HG03280 (cell line): ENCODE measurements around the gene KBTBD13.

ENCODE experiments used
- ATAC-seq: cut with Tn5 transposase; IDR thresholded peaks from one replicate; pipeline ENCODE4 v1.9.1; 2021; ENCODE audit warnings: mild to moderate bottlenecking, moderate library complexity; ENCODE audit not compliant: unreplicated experiment

KBTBD13 gene

DNA sequence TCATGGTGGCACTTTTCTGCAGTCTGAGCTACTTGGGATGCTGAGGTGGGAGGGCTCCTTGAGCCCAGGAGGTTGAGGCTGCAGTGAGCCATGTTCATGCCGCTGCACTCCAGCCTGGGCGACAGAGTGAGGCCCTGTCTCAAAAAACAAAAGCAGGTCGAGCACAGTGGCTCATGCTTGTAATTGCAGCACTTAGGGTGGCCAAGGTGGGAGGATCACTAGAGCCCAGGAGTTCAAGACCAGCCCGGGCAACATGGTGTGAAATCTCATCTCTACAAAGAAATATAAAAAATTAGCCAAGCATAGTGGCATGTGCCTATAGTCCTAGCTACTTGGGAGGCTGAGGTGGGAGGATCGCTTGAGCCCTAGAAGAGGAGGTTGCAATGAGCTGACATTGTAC, 28.5 kb downstream of the KBTBD13 start:
- no peak for ATAC-seq

DNA sequence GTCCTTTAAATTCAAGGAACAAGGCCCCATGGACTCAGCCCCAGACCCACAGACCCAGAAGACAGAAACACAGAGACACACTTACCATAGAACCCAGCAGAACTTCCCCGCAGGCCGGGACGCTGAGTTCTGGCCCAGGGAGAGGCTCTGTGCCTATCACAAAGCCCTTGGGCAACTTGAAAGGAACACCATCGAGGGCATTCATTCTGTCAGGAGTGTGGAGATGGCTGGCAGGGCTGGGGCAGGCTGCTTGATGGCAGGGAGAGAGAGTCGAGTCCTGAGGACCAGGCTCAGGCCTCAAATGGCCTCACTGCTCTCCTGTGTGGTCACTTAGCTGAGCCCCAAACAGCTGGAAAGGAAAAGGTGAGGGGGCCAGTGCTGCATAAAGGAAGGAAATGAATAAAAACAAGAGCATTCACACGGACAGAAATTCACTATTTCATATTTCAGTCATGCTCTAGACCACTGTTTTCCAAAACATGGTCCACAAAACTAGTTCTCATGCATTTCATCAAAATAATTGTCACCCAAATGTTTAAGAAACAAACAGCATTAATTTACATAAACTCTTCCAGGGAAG, 29.6 kb downstream of the KBTBD13 start:
- ATAC-seq, result no peak

DNA sequence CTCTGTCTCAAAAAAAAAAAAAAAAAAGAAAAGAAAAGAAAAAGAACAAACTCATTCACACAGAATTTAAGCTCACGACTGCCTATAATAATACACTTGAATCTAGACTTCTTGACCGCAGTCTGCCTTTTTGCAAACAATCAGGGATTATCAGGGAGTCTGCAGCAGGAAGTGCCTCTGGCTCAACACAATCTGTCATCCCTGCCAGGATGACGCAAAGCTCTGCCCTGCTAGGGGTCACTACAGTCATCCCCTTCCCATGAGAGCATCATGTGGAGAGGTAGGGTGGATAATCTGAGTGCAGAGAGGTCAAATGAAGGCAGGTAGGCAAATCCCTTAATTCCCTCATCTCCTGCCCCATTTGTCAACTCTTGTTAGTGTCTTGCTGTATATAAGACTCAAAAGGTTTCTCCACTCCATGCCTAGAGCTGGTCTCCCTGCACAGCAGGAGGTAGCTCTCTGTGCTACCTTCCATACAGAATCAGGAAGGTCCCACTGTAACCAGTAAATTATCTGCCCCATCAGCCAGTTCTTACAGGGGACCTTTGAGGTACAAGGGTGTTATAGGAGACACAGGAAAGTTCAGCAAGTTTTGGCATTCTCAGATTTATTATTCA, 34.2 kb downstream of the KBTBD13 start:
- no peak for ATAC-seq

DNA sequence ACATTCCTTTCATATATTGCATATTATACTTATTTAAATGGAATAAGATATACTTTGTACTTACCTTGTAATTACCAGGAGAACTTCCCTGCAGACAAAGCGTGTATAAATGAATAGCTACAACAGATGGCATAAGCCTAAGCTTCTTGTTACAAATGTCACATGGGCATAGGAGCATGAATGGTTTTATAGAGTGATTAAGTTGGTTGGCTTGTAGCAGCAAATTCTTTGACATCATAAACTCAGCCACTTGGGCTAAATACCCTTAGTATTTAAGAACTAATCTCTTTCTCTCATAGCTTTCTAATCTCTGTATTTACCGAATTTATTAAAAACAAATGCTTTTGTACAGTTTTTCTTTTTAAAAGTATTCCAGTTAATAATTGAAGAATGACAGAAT, 38.5 kb downstream of the KBTBD13 start, which contains the start of gene UBAP1L:
Gene UBAP1L, minus strand, starts transcription at position 115 of the 400 bp plus-strand sequence. CDS start 8,985 bp downstream, outside the sequence.
- ATAC-seq, result no peak

DNA sequence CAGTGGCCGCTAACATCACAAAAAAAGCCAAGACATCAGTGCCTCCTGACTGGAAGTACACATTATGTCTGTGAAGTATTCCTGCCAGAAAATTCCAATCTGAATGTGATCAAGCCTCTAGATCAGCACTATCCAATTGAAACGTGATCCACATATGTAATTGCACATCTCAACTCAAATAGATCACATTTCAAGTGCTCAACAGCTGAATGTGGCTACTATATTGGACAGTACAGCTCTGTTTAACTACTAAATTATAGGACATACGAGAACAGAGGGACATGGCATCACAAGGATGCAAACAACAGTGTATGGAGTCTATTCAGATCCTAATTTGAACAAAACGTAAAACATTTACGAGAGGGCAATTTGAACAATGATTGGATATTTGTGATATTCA, 39.0 kb downstream of the KBTBD13 start:
- no peak for ATAC-seq
